Endodermal cell (in vitro differentiated cells): Measurements from ENCODE around the gene CRHR2. TPM values are rescaled to one million over a fixed set of nuclear protein-coding genes. Genes with fewer than 3 reads are reported as not detected.

Experiments used
- DNase-seq: peaks from one replicate; pipeline ENCODE4 v3.0.0-alpha.2; 2017
- H3K27ac ChIP-seq: 2 replicates; pipeline ENCODE4 v1.5.1; 2013; ENCODE audit warnings: mild to moderate bottlenecking, low read depth, low read length, moderate library complexity
- H3K27me3 ChIP-seq: 2 replicates; pipeline ENCODE4 v1.6.1; 2013; ENCODE audit warnings: mild to moderate bottlenecking, low read length, moderate library complexity; ENCODE audit not compliant: insufficient read depth, control insufficient read depth, poor library complexity, severe bottlenecking
- H3K36me3 ChIP-seq: 2 replicates; pipeline ENCODE4 v1.7.0; 2013; ENCODE audit warnings: mild to moderate bottlenecking, low read length, moderate library complexity; ENCODE audit not compliant: control insufficient read depth, insufficient read depth
- H3K4me1 ChIP-seq: one replicate; pipeline ENCODE4 v1.7.0; 2013; ENCODE audit warnings: low read length; ENCODE audit not compliant: control insufficient read depth, insufficient read depth
- H3K4me3 ChIP-seq: 2 replicates; pipeline ENCODE4 v1.5.1; 2013; ENCODE audit warnings: mild to moderate bottlenecking, low read length, moderate library complexity
- H3K9ac ChIP-seq: 2 replicates; pipeline ENCODE4 v1.6.1; 2013; ENCODE audit warnings: mild to moderate bottlenecking, low read length, moderate library complexity; ENCODE audit not compliant: poor library complexity, severe bottlenecking; ENCODE audit errors: extremely low read depth
- H3K9me3 ChIP-seq: 2 replicates; pipeline ENCODE4 v1.6.1; 2013; ENCODE audit warnings: mild to moderate bottlenecking, low read length, moderate library complexity; ENCODE audit not compliant: control insufficient read depth
- H3K27ac Mint-ChIP-seq: 2 replicates; pipeline ENCODE4 v1.8.0; 2020; ENCODE audit warnings: mixed read lengths
- H3K27me3 Mint-ChIP-seq: 2 replicates; pipeline ENCODE4 v1.8.0; 2021; ENCODE audit warnings: mild to moderate bottlenecking, mixed read lengths; ENCODE audit not compliant: insufficient read depth
- H3K36me3 Mint-ChIP-seq: 2 replicates; pipeline ENCODE4 v1.8.0; 2020; ENCODE audit warnings: low read depth, mixed read lengths
- H3K4me1 Mint-ChIP-seq: 2 replicates; pipeline ENCODE4 v1.8.0; 2020; ENCODE audit warnings: mixed read lengths
- H3K4me3 Mint-ChIP-seq: 2 replicates; pipeline ENCODE4 v1.8.0; 2020; ENCODE audit warnings: mild to moderate bottlenecking, moderate library complexity, mixed read lengths
- H3K9me3 Mint-ChIP-seq: 2 replicates; pipeline ENCODE4 v1.8.0; 2020; ENCODE audit warnings: mild to moderate bottlenecking, mixed read lengths
- CTCF ChIP-seq: fragments of 200-600 bp; sonication (generic); conservative IDR thresholded peaks from 2 replicates; pipeline ENCODE4 v1.5.0; 2021; ENCODE audit warnings: antibody characterized with exemption, mild to moderate bottlenecking
- WGBS, 2 experiments: methylation state at CpG; one replicate each; pipeline versions ENCODE4 v1.1.5 to v1.1.7; 2013; ENCODE audit warnings: missing lambda C conversion rate in 2 of 2, mixed read lengths in 1 of 2; ENCODE audit not compliant: insufficient coverage in 1 of 2, insufficient read length in 1 of 2; 5-methylcytosine and 5-hydroxymethylcytosine counted together
- total RNA-seq, 2 donors: library from RNA; stranded (reverse); fragmentation: NEBNext Ultra II Directional in 1 of 2; extraction: Animal tissue kit (Norgen Biotek cat#: 25700) in 1 of 2; gene quantifications; 2 replicates in 1 of 2; 3 replicates in 1 of 2; pipeline ENCODE4 v1.2.1, GENCODE V29; 2021

CRHR2 gene
- total RNA-seq, 2 donors from 2014 or later: not detected

- peaks cover 14% of the 10 kb centered on the region for H3K4me1 Mint-ChIP-seq
- H3K27me3 Mint-ChIP-seq: peaks cover 33% of the 10 kb centered on the region
- peaks cover 11% of the 10 kb centered on the region for H3K27me3 ChIP-seq
- H3K4me1 ChIP-seq: no peaks in the 10 kb centered on the region
- no peak overlapping the region for H3K4me3 Mint-ChIP-seq
- no peak for TF ChIP-seq CTCF
- H3K27ac Mint-ChIP-seq: no peak overlapping the region
- no peak overlapping the region for H3K4me3 ChIP-seq
- DNase-seq: no peak
- WGBS, 2 experiments: 85% methylated on average over 1 of the region's 1 CpG; no CpG with 5 or more reads in 1 of the 2 experiments
- no peak overlapping the region for H3K27ac ChIP-seq
- peaks cover 3% of the 10 kb centered on the region for H3K36me3 Mint-ChIP-seq
- H3K9ac ChIP-seq: no peak overlapping the region
- no peaks in the 10 kb centered on the region for H3K9me3 Mint-ChIP-seq
- no peaks in the 10 kb centered on the region for H3K36me3 ChIP-seq
- no peaks in the 10 kb centered on the region for H3K9me3 ChIP-seq
Measured at GRCh38 chr7:30674420-30674819, 7.8 kb downstream of the CRHR2 start.

- H3K27me3 ChIP-seq: peaks cover 7% of the 10 kb centered on the region
- no peak overlapping the region for H3K4me3 ChIP-seq
- H3K36me3 ChIP-seq: no peaks in the 10 kb centered on the region
- no peak overlapping the region for H3K9ac ChIP-seq
- H3K9me3 Mint-ChIP-seq: no peaks in the 10 kb centered on the region
- peaks cover 3% of the 10 kb centered on the region for H3K4me1 Mint-ChIP-seq
- H3K27ac ChIP-seq: no peak overlapping the region
- 13 to 20% methylated on average over 4 to 6 of the region's 6 CpGs for WGBS, 2 experiments
- no peak overlapping the region for H3K27ac Mint-ChIP-seq
- no peaks in the 10 kb centered on the region for H3K4me1 ChIP-seq
- H3K4me3 Mint-ChIP-seq: no peak overlapping the region
- H3K36me3 Mint-ChIP-seq: peaks cover 4% of the 10 kb centered on the region
- DNase-seq: peak; percentile 92
- peaks cover 16% of the 10 kb centered on the region for H3K27me3 Mint-ChIP-seq
- no peak for TF ChIP-seq CTCF
- no peaks in the 10 kb centered on the region for H3K9me3 ChIP-seq
Measured at GRCh38 chr7:30671793-30672465, 10.3 kb downstream of the CRHR2 start.

GRCh38 chr7:30668102-30668501, 14.2 kb downstream of the CRHR2 start:
- Histone ChIP-seq H3K4me3 (no peak overlapping the region), H3K36me3 (no peaks in the 10 kb centered on the region), H3K9ac (no peak overlapping the region), H3K9me3 (no peaks in the 10 kb centered on the region), H3K27ac (no peak overlapping the region), H3K27me3 (no peaks in the 10 kb centered on the region), H3K4me1 (no peaks in the 10 kb centered on the region)
- Mint-ChIP-seq H3K4me3 (no peak overlapping the region), H3K27me3 (no peaks in the 10 kb centered on the region), H3K9me3 (no peaks in the 10 kb centered on the region), H3K4me1 (no peaks in the 10 kb centered on the region), H3K36me3 (peaks cover 2% of the 10 kb centered on the region), H3K27ac (no peak overlapping the region)
- TF ChIP-seq CTCF: no peak
- 83 to 87% methylated on average over 4 of the region's 4 CpGs for WGBS, 2 experiments
- no peak for DNase-seq
